GM18507 (cell line): ENCODE data around the gene DMXL1.
"Not testable (repeated sequence)": the region's sequence is repeated elsewhere in the genome, so short reads cannot be mapped to it uniquely, and the experiment has no call there.

Experiments
- DNase-seq: peaks from one replicate; pipeline ENCODE4 v3.0.0; 2011; ENCODE audit warnings: low read depth; ENCODE audit not compliant: insufficient read length; ENCODE audit errors: extremely low spot score
- FAIRE-seq: peaks from 2 replicates; lab custom pipeline; 2011; peaks lifted over from hg19 to GRCh38; lab: Jason Lieb, UNC

The DMXL1 gene

GRCh38 chr5:119117237-119117636 is 46.4 kb downstream of the DMXL1 start:
- no peak for DNase-seq
- no peak for FAIRE-seq

GRCh38 chr5:119118000-119118399 is 47.1 kb downstream of the DMXL1 start:
- FAIRE-seq, result no peak
- no peak for DNase-seq

GRCh38 chr5:119120893-119121292 is 50.0 kb downstream of the DMXL1 start:
- FAIRE-seq (no peak), DNase-seq (no peak)

GRCh38 chr5:119122474-119122873 is 51.6 kb downstream of the DMXL1 start:
- not testable (repeated sequence) for DNase-seq

GRCh38 chr5:119123280-119123679 is 52.4 kb downstream of the DMXL1 start:
- no peak for DNase-seq
- FAIRE-seq, result no peak

More at GRCh38 chr5:119122474-119122873, 51.6 kb downstream of the DMXL1 start:
- not testable (repeated sequence) for FAIRE-seq

GRCh38 chr5:119129770-119130169 is 58.9 kb downstream of the DMXL1 start:
- FAIRE-seq, result no peak

GRCh38 chr5:119131530-119132304 is 60.8 kb downstream of the DMXL1 start:
- DNase-seq (no peak), FAIRE-seq (no peak)

More at GRCh38 chr5:119129770-119130169, 58.9 kb downstream of the DMXL1 start:
- DNase-seq, result no peak

- not testable (repeated sequence) for DNase-seq, FAIRE-seq
Measured at GRCh38 chr5:119135743-119136142, 64.9 kb downstream of the DMXL1 start.

- FAIRE-seq, result no peak
- no peak for DNase-seq
Measured at GRCh38 chr5:119136666-119137318, 65.9 kb downstream of the DMXL1 start.

GRCh38 chr5:119153629-119154028 is 82.7 kb downstream of the DMXL1 start:
- DNase-seq, result no peak
- FAIRE-seq, result peak; percentile 38

- DNase-seq, result no peak
- no peak for FAIRE-seq
Measured at GRCh38 chr5:119158144-119158543, 87.3 kb downstream of the DMXL1 start.

- no peak for DNase-seq
- FAIRE-seq, result no peak
Measured at GRCh38 chr5:119161430-119161829, 90.5 kb downstream of the DMXL1 start.

GRCh38 chr5:119166026-119166425 is 95.1 kb downstream of the DMXL1 start:
- FAIRE-seq, result no peak

GRCh38 chr5:119168401-119168800 is 97.5 kb downstream of the DMXL1 start:
- FAIRE-seq, result no peak
- DNase-seq, result no peak

More at GRCh38 chr5:119166026-119166425, 95.1 kb downstream of the DMXL1 start:
- no peak for DNase-seq

GRCh38 chr5:119171686-119172085 is 100.8 kb downstream of the DMXL1 start:
- no peak for FAIRE-seq
- no peak for DNase-seq

GRCh38 chr5:119174578-119175163 is 103.8 kb downstream of the DMXL1 start:
- DNase-seq (no peak), FAIRE-seq (no peak)

GRCh38 chr5:119176785-119177184 is 105.9 kb downstream of the DMXL1 start:
- DNase-seq, result no peak
- no peak for FAIRE-seq

- FAIRE-seq (no peak), DNase-seq (no peak)
Measured at GRCh38 chr5:119177226-119177625, 106.3 kb downstream of the DMXL1 start.

- FAIRE-seq, result no peak
- no peak for DNase-seq
Measured at GRCh38 chr5:119178435-119178834, 107.5 kb downstream of the DMXL1 start.

GRCh38 chr5:119179857-119180641 is 109.2 kb downstream of the DMXL1 start:
- no peak for FAIRE-seq
- no peak for DNase-seq
